HepG2 (cell line): ENCODE data around the gene KLF18. TPM values are rescaled to one million over a fixed set of nuclear protein-coding genes. Genes with fewer than 3 reads are reported as not detected.

Source experiments
- PRDM4 ChIP-seq: sonication (generic); formaldehyde crosslinking; IDR thresholded peaks from 2 replicates; pipeline ENCODE4 v1.9.0; 2021; ENCODE audit warnings: missing genetic modification reagents, borderline replicate concordance
- polyA plus RNA-seq, 8 experiments: library from polyadenylated mRNA; depleted of rRNA in 3 of 8; stranded (reverse) in 7 of 8; unstranded in 1 of 8; fragments of >200 nt; fragmentation: Illumina TruSeq in 4 of 8; extraction: Trizol in 4 of 8; gene quantifications; 2 replicates each; pipeline versions ENCODE4 v1.2.1 to v1.2.3, GENCODE V29; 2011 to 2016; ENCODE audit warnings: low read depth in 4 of 8, missing spikeins in 1 of 8, mixed read lengths in 1 of 8; ENCODE audit not compliant: insufficient read depth in 1 of 8
- small RNA-seq, 3 experiments: library from RNA; depleted of rRNA; stranded (forward); fragments of <200 nt; gene quantifications; one replicate each; pipeline ENCODE3, GENCODE V24; 2012; ENCODE audit warnings: low read depth in 2 of 3, low replicate concordance in 1 of 3; ENCODE audit not compliant: insufficient read length in 3 of 3, insufficient read depth in 2 of 3
- total RNA-seq, 5 experiments: library from RNA; depleted of rRNA; stranded (reverse); fragments of >200 nt; fragmentation: Illumina TruSeq; extraction: Trizol; gene quantifications; 2 replicates each; pipeline ENCODE4 v1.2.3, GENCODE V29; 2016; ENCODE audit warnings: low read depth in 1 of 5

KLF18 gene
- total and polyA plus RNA-seq, 2 of the 13 experiments (the other 11 are each of a cell fraction or from before 2014, with no cell fraction given): not detected

GRCh38 chr1:44089371-44090048, 51.9 kb downstream of the KLF18 start (continued):
- TF ChIP-seq PRDM4 (CRISPR knock-in tag): no peak

Small RNA genes lying within 50 kb of the gene (small RNA-seq; reads per million reads assigned to genes)
- gene AL035417.1: 0 reads per million in 3 experiments
- 0 reads per million in 3 experiments for gene OOSP1P1
- 0 reads per million in 3 experiments for gene RF00019
- gene RN7SL479P: 0 reads per million in 3 experiments

Other genes with a start within 250 kb of the KLF18 start
- gene ARTN, start 207.8 kb downstream of the KLF18 start, total RNA-seq (2016; rRNA removed; fragmentation: Illumina TruSeq; extraction: Trizol): 0.62 TPM in 1 of 2 replicates, not detected in the other
- 0.11 and 0.21 TPM in 2 replicates for gene ARTN, start 207.8 kb downstream of the KLF18 start, polyA plus RNA-seq (2011; rRNA removed)
- gene IPO13, start 194.7 kb downstream of the KLF18 start, total RNA-seq (2016; rRNA removed; fragmentation: Illumina TruSeq; extraction: Trizol): 14.3 and 15.6 TPM in 2 replicates
- 12.9 and 15.0 TPM in 2 replicates for gene IPO13, start 194.7 kb downstream of the KLF18 start, polyA plus RNA-seq (2011; rRNA removed)
- gene DPH2, start 171.6 kb downstream of the KLF18 start, total RNA-seq (2016; rRNA removed; fragmentation: Illumina TruSeq; extraction: Trizol): 38.3 and 40.5 TPM in 2 replicates
- 32.2 and 39.3 TPM in 2 replicates for gene DPH2, start 171.6 kb downstream of the KLF18 start, polyA plus RNA-seq (2011; rRNA removed)
- gene ATP6V0B, start 166.7 kb downstream of the KLF18 start, total RNA-seq (2016; rRNA removed; fragmentation: Illumina TruSeq; extraction: Trizol): 76.4 and 161 TPM in 2 replicates
- gene ATP6V0B, start 166.7 kb downstream of the KLF18 start, polyA plus RNA-seq (2011; rRNA removed): 157 and 169 TPM in 2 replicates
- gene B4GALT2, start 162.4 kb downstream of the KLF18 start, total RNA-seq (2016; rRNA removed; fragmentation: Illumina TruSeq; extraction: Trizol): 56.5 and 78.0 TPM in 2 replicates
- 41.9 and 57.0 TPM in 2 replicates for gene B4GALT2, start 162.4 kb downstream of the KLF18 start, polyA plus RNA-seq (2011; rRNA removed)
- 2.2 and 2.9 TPM in 2 replicates for gene CCDC24, start 150.0 kb downstream of the KLF18 start, total RNA-seq (2016; rRNA removed; fragmentation: Illumina TruSeq; extraction: Trizol)
- 1.4 and 1.8 TPM in 2 replicates for gene CCDC24, start 150.0 kb downstream of the KLF18 start, polyA plus RNA-seq (2011; rRNA removed)
- 4.8 and 8.5 TPM in 2 replicates for gene SLC6A9, start 110.2 kb downstream of the KLF18 start, total RNA-seq (2016; rRNA removed; fragmentation: Illumina TruSeq; extraction: Trizol)
- gene SLC6A9, start 110.2 kb downstream of the KLF18 start, polyA plus RNA-seq (2011; rRNA removed): 9.9 and 16.1 TPM in 2 replicates
- gene KLF17, start 22.8 kb downstream of the KLF18 start, total RNA-seq (2016; rRNA removed; fragmentation: Illumina TruSeq; extraction: Trizol): not detected in 2 replicates
- not detected in 2 replicates for gene KLF17, start 22.8 kb downstream of the KLF18 start, polyA plus RNA-seq (2011; rRNA removed)
- 17.5 and 17.6 TPM in 2 replicates for gene DMAP1, start 71.8 kb upstream of the KLF18 start, total RNA-seq (2016; rRNA removed; fragmentation: Illumina TruSeq; extraction: Trizol)
- gene DMAP1, start 71.8 kb upstream of the KLF18 start, polyA plus RNA-seq (2011; rRNA removed): 32.7 and 35.9 TPM in 2 replicates
- gene ERI3, start 213.6 kb upstream of the KLF18 start, total RNA-seq (2016; rRNA removed; fragmentation: Illumina TruSeq; extraction: Trizol): 35.9 and 40.3 TPM in 2 replicates
- gene ERI3, start 213.6 kb upstream of the KLF18 start, polyA plus RNA-seq (2011; rRNA removed): 35.6 and 38.8 TPM in 2 replicates